Measurements from ENCODE around the gene MAMLD1.

DNA sequence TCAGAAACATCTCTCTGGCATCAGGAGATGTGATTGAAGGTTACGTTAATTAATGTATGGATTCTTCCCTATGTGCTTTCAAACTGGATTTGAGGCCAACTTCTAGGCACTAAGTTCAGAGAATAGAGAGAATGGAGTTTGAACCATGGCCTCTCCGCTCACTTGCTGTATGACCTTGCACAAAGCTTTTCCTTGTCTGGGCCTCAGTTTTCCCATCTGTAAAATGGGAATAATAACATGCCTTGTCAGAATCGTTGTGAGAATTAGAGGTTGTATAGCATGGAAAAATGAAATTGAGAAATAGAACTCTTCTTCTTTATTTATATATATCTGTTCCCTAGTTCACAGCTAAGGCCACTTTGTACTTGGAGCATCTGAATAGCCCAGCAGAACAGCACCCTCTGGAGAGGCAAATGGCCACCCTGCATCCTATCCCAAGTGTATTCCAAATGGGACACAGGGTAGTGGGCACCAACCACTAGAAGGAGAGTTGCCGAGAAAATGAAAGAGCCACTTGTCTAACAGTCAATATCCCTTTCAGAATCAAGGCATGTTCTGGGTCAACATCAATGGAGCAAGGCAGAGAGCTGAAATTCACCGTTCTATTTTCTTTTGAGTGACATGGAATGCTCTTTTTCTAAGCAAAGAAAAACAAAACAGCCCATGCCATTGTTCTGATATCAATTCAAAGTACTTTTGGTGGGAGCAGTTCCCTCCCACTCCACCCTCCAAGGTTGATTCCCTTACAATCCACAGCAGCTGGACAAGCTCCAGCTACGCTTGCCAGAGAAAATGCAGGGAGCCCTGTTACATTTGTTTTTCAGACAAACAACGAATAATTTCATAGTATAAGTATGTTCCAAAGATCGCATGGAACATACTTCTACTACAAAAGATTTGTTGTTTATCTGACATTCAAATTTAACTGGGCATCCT is 182.0 kb downstream of the MAMLD1 start:
- no peak for TF ChIP-seq CTCF (IDR thresholded peaks at IDR 0.05; ENCODE audit: poor library complexity)
- TF ChIP-seq EZH2 (IDR thresholded peaks at IDR 0.05; ENCODE audit: borderline replicate concordance) = no peak
- no peak for TF ChIP-seq EZH2phosphoT487 (IDR thresholded peaks at IDR 0.05; ENCODE audit: low read depth, severe bottlenecking, unreplicated experiment)
